ENCODE measurements around the gene EXOC3L4. TPM values are rescaled to one million over a fixed set of nuclear protein-coding genes. Genes with fewer than 3 reads are reported as not detected.
"Not testable (repeated sequence)": the region's sequence is repeated elsewhere in the genome, so short reads cannot be mapped to it uniquely, and the experiment has no call there.

Gene EXOC3L4
- total RNA-seq, 2 experiments from 2014 or later: not detected

DNA sequence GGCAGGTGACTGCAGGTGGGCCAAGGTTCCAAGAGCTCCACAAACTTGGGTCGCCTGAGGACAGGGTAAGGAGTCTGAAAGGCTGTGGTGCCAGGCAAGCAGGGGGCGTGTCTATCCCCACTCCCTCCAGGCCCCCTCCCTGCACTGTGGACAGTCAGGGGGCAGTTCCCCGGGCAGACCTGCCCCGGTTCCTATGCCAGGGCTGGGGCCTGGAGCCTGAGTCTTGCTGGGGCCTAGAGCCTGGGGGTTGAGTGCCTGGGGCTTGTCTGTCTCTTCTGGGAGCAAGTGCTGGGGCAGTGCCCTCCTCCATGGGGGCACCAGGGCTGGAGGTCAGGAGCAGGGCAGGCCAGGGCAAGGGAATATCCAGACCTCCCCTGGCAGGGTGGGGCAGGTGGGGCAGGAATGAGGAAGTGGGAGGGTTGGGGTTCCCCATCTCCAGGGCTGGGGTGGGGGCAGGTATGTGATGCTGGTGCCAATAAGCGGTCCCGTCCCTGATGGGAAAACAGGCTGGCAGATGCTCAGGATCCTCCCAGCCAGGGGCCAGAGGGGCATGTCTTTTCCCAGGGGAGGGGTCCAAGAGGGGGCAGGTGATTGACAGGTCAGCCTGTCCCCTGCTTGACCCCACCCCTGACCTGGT, 16.8 kb downstream of the EXOC3L4 start:
- ChIA-PET POLR2A (no interaction called here), CTCF (no interaction called here)
- intact Hi-C loops (cut with DNase I, micrococcal nuclease): no loop called here
- peaks cover 6% of the 10 kb centered on the region for H3K4me1 Mint-ChIP-seq
- no peak for DNase-seq
- no peak overlapping the region for H3K27ac Mint-ChIP-seq
- H3K27me3 Mint-ChIP-seq: no peaks in the 10 kb centered on the region
- H3K36me3 Mint-ChIP-seq (ENCODE audit: low read depth): no peaks in the 10 kb centered on the region
- no peak overlapping the region for H3K4me3 Mint-ChIP-seq
- no peaks in the 10 kb centered on the region for H3K9me3 Mint-ChIP-seq (ENCODE audit: low read depth)
- no peak for ATAC-seq

DNA sequence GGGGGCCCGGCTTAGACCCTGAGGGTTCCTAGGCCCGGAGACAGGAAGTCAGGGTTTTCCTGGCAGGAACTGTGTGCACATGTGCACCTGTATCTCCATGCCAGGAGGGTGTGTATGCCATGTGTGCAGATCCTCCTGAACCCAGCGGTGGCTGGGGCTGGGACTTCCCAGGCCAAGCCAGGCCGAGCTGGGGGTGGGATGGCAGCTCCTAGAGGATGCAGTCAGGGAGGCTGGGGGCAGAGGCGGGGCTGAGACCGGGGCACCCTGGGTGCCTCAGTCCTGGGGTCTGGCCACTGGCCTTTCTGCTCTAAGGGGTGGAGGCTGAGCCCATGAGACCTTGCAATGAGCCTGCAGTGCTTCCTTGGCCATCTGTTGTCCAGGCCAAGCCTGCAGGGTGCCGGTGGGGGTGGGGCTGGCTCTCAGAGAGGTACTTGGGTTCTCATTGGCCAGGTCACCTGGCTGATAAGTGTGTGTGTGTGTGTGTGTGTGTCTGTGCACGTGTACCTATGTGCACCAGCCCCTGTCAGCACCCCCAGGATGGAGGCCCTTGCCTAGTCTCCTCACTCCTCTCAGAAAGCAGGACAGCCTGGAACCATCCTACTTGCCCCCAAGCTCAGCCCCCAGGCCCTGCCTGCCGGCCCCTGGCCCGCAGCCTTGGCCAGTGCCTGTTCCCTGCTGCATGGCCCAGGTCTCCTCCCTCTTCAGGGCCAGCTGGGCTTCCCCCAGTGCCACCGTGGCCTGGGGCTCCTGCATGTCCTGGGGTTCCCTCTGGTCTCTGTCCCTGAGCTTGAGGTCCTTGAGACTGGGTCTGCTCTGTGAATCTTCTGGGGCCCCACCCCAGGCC, 18.1 kb downstream of the EXOC3L4 start:
- Mint-ChIP-seq H3K27me3 (no peaks in the 10 kb centered on the region), H3K27ac (no peak overlapping the region), H3K36me3 (ENCODE audit: low read depth) (no peaks in the 10 kb centered on the region), H3K4me3 (no peak overlapping the region), H3K4me1 (peaks cover 6% of the 10 kb centered on the region), H3K9me3 (ENCODE audit: low read depth) (no peaks in the 10 kb centered on the region)
- ATAC-seq (no peak), DNase-seq (no peak)
- ChIA-PET CTCF (interaction anchor here (0.6 kb wide), 1 partner anchor 113 kb away, joined by 3 read pairs; no protein-coding TSS in a partner anchor), POLR2A (no interaction called here)
- intact Hi-C loops (cut with DNase I, micrococcal nuclease): no loop called here

DNA sequence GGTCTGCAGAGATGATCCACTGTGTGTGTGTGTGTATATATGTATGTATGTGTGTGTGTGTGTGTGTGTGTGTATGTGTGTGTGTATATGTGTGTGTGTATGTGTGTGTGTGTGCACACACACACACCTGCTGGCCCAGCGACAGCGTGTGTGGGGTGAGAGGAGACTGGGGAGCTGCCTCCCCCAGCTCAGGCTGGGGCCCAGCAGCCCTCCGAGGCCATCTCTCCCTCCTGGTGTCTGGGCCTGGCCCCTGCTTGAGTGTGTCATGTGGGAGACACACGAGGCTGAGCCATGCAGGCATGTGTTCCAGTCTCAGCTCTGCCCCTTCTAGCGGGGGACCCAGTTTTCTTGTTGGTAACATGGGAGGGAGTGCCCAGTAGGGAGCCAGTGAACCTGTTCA, 18.8 kb downstream of the EXOC3L4 start:
- Mint-ChIP-seq H3K36me3 (ENCODE audit: low read depth) (no peaks in the 10 kb centered on the region), H3K9me3 (ENCODE audit: low read depth) (no peaks in the 10 kb centered on the region), H3K4me3 (no peak overlapping the region), H3K27me3 (no peaks in the 10 kb centered on the region), H3K27ac (no peak overlapping the region), H3K4me1 (peaks cover 6% of the 10 kb centered on the region)
- DNase-seq (no peak), ATAC-seq (no peak)
- POLR2A ChIA-PET: no interaction called here
- intact Hi-C loops (cut with DNase I, micrococcal nuclease): no loop called here
- CTCF ChIA-PET: interaction anchor here (0.6 kb wide), 1 partner anchor 112 kb away, joined by 3 read pairs; no protein-coding TSS in a partner anchor

DNA sequence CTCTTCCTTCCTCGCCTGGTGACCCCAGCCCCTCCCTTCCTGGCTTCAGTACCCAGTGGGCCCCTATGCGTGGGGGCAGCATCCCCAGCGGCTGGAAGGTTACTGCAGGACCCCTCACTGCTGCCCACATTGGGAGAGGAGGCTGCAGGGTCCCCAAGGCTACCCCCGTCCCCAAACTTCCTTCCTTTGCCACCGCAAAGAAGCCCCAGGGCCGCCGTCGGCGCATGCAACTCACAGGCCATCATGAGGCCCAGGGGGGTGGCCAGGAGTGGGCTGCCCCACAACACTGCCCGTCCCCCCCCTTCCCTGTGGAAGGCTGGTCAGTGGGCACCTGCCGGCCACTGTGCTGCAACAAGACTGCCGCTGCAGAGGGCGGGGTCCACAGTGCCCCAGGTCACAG, 19.2 kb downstream of the EXOC3L4 start:
- no peaks in the 10 kb centered on the region for H3K9me3 Mint-ChIP-seq (ENCODE audit: low read depth)
- H3K36me3 Mint-ChIP-seq (ENCODE audit: low read depth): no peaks in the 10 kb centered on the region
- CTCF ChIA-PET: no interaction called here

GRCh38 chr14:103115086-103115679, 20.7 kb downstream of the EXOC3L4 start:
- H3K9me3 Mint-ChIP-seq (ENCODE audit: low read depth); H3K27me3 Mint-ChIP-seq; H3K4me1 Mint-ChIP-seq; H3K36me3 Mint-ChIP-seq (ENCODE audit: low read depth); intact Hi-C loops (cut with DNase I, micrococcal nuclease); H3K4me3 Mint-ChIP-seq; H3K27ac Mint-ChIP-seq; ATAC-seq: not testable (repeated sequence)
- CTCF ChIA-PET: interaction anchor here (1.0 kb wide), 2 partner anchors 10 to 11 kb away, joined by 3 to 5 read pairs; no protein-coding TSS in a partner anchor
- DNase-seq: peak; percentile 34
- POLR2A ChIA-PET: interaction anchor here (0.7 kb wide), 1 partner anchor 365 kb away, joined by 3 read pairs; no protein-coding TSS in a partner anchor

More for the DNA sequence above, 19.2 kb downstream of the EXOC3L4 start:
- no peak for ATAC-seq
- POLR2A ChIA-PET: no interaction called here
- Mint-ChIP-seq H3K27ac (no peak overlapping the region), H3K4me3 (no peak overlapping the region), H3K4me1 (peaks cover 5% of the 10 kb centered on the region), H3K27me3 (peaks cover 1% of the 10 kb centered on the region)
- DNase-seq: no peak
- intact Hi-C loops (cut with DNase I, micrococcal nuclease): no loop called here

GRCh38 chr14:103115845-103116572, 21.5 kb downstream of the EXOC3L4 start:
- no peak overlapping the region for H3K27ac Mint-ChIP-seq
- POLR2A ChIA-PET: no interaction called here
- H3K27me3 Mint-ChIP-seq: peaks cover 8% of the 10 kb centered on the region
- H3K4me3 Mint-ChIP-seq: no peak overlapping the region
- ATAC-seq (no peak), DNase-seq (no peak)
- intact Hi-C loops (cut with DNase I, micrococcal nuclease): no loop called here
- H3K9me3 Mint-ChIP-seq (ENCODE audit: low read depth): no peaks in the 10 kb centered on the region
- peaks cover 4% of the 10 kb centered on the region for H3K4me1 Mint-ChIP-seq
- CTCF ChIA-PET: interaction anchor here (1.0 to 1.6 kb wide), 2 partner anchors 11 to 66 kb away, joined by 5 to 6 read pairs; no protein-coding TSS in a partner anchor
- H3K36me3 Mint-ChIP-seq (ENCODE audit: low read depth): no peaks in the 10 kb centered on the region

DNA sequence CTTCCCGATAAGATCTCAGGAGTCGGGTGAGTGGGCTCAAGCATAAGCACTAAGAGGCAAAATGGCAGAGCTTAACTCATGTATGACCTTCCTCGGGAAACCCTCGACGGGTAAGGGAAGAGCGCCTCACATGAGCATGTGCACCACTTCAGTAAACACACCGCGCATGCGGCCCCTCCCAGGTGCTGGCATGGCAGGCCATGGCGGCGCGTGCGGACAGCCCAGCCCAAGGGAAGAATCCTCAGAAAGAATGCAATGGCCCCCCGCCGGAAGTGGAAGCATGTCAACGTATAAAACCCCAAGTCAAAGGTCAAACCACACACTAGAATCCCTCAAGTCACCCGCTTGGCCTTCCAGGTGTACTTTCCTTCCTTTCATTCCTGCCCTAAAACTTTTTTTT, 22.1 kb downstream of the EXOC3L4 start:
- POLR2A ChIA-PET: no interaction called here
- CTCF ChIA-PET: interaction anchor here (1.6 kb wide), 1 partner anchor 66 kb away, joined by 6 read pairs; no protein-coding TSS in a partner anchor
- Mint-ChIP-seq H3K9me3 (ENCODE audit: low read depth) (no peaks in the 10 kb centered on the region), H3K36me3 (ENCODE audit: low read depth) (no peaks in the 10 kb centered on the region), H3K4me1 (peaks cover 4% of the 10 kb centered on the region), H3K27me3 (peaks cover 11% of the 10 kb centered on the region), H3K27ac (no peak overlapping the region), H3K4me3 (no peak overlapping the region)
- DNase-seq (no peak), ATAC-seq (no peak)
- intact Hi-C loops (cut with DNase I, micrococcal nuclease): no loop called here

DNA sequence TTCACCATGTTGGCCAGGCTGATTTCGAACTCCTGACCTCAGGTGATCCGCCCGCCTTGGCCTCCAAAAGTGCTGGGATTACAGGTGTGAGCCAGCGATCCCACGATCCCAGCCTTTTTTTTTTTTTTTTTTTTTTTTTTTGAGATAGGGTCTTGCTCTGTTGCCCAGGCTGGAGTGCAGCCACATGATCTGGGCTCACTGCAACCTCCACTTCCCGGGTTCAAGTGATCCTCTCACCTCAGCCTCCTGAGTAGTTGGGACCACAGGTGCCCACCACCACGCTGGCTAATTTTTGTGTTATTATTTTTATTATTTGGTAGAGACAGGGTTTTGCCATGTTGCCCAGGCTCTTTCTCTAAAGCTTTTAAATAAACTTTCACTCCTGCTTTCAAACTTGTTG, 23.0 kb downstream of the EXOC3L4 start:
- CTCF ChIA-PET: interaction anchor here (0.7 to 1.4 kb wide), 2 partner anchors 12 to 13 kb away, joined by 3 read pairs; no protein-coding TSS in a partner anchor
- intact Hi-C loops (cut with DNase I, micrococcal nuclease); H3K4me1 Mint-ChIP-seq; POLR2A ChIA-PET; H3K9me3 Mint-ChIP-seq (ENCODE audit: low read depth); H3K36me3 Mint-ChIP-seq (ENCODE audit: low read depth); ATAC-seq; H3K4me3 Mint-ChIP-seq; H3K27ac Mint-ChIP-seq; DNase-seq: not testable (repeated sequence)
- peaks cover 16% of the 10 kb centered on the region for H3K27me3 Mint-ChIP-seq

DNA sequence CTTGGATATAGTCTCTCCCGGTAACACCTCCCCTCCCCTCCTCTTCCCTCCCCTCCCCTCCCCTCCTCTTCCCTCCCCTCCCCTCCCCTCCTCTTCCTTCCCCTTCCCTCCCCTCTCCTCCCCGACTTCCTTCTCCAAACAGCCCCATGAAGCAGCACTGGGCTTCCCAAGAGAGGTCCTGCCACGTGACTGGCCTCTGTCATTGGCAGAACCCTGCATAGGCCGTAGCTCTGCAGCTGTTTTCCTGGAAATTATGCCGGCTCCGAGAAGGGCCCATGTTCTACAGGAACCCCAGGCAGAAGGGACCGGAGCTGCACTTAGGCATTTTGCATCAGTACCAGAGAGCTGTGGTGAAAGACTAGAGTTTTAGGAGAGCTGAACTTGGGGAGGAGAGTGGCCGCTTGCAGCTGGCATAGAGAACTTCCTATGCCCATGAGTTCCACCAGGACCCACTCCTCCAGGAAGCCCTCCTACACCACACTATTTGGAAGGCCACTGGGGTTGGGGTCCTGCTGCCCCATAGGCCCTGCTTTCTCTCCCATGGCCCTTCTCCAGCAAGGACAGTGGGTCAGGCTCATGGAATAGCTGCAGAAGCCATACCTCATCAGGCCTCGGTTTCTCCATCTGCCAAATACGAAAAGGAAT, 23.6 kb downstream of the EXOC3L4 start:
- peaks cover 16% of the 10 kb centered on the region for H3K27me3 Mint-ChIP-seq
- POLR2A ChIA-PET: no interaction called here
- no peak for DNase-seq
- no peak for ATAC-seq
- H3K36me3 Mint-ChIP-seq (ENCODE audit: low read depth): no peaks in the 10 kb centered on the region
- CTCF ChIA-PET: interaction anchor here (1.4 kb wide), 1 partner anchor 14 kb away, joined by 3 read pairs; no protein-coding TSS in a partner anchor
- no peak overlapping the region for H3K27ac Mint-ChIP-seq
- no peak overlapping the region for H3K4me3 Mint-ChIP-seq
- H3K4me1 Mint-ChIP-seq: peaks cover 4% of the 10 kb centered on the region
- intact Hi-C loops (cut with DNase I, micrococcal nuclease): no loop called here
- H3K9me3 Mint-ChIP-seq (ENCODE audit: low read depth): no peaks in the 10 kb centered on the region

- Mint-ChIP-seq H3K27me3 (peaks cover 18% of the 10 kb centered on the region), H3K27ac (no peak overlapping the region), H3K36me3 (ENCODE audit: low read depth) (no peaks in the 10 kb centered on the region), H3K4me1 (peaks cover 4% of the 10 kb centered on the region), H3K4me3 (no peak overlapping the region), H3K9me3 (ENCODE audit: low read depth) (no peaks in the 10 kb centered on the region)
- intact Hi-C loops (cut with DNase I, micrococcal nuclease): no loop called here
- ChIA-PET CTCF (interaction anchor here (1.4 kb wide), 2 partner anchors 14 to 19 kb away, joined by 3 to 4 read pairs; no protein-coding TSS in a partner anchor), POLR2A (no interaction called here)
- DNase-seq: no peak
- ATAC-seq: no peak
Measured at GRCh38 chr14:103118663-103119404, 24.3 kb downstream of the EXOC3L4 start.

Measured in activated CD4-positive, alpha-beta T cell treated with anti-CD3 and anti-CD28 coated beads for 36 hours (primary cell).